ENCODE data around the gene CYP1A2. TPM values are rescaled to one million over a fixed set of nuclear protein-coding genes. Genes with fewer than 3 reads are reported as not detected.

CYP1A2 gene
- not detected in 2 replicates for total RNA-seq

DNA sequence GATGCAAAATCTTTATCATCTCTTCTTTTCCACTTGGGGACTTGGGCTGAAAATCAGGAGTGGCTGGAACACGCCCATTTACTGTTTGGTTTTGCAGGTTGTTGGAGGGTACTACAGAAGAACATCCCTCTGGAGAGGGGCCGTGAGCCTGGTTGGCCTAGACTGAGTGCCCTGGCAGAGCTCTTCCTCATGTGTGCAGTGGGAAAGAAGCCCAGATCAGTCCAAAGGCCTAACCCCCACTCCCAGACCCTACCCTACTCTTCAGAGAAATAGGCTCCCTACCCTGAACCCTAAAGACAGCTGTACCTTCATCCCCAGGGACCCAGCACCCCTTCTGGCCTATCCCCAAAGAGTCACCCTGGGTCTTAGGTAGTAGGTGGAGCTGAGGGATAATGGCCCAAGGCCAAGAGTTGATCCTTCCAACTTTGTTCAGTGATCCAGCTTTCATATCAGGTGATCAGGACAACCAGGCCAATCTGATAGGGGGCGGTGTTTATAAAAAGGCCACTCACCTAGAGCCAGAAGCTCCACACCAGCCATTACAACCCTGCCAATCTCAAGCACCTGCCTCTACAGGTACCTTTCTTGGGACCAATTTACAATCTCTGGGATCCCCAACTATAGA is at the start of gene CYP1A2:
Gene CYP1A2 (plus strand): TSS at position 524 of the 625 bp plus-strand sequence. CDS start 894 bp downstream, outside the sequence.
- DNase-seq (ENCODE audit: insufficient read length, low spot score, missing footprints), result no peak
- TF ChIP-seq, protein P1, sequence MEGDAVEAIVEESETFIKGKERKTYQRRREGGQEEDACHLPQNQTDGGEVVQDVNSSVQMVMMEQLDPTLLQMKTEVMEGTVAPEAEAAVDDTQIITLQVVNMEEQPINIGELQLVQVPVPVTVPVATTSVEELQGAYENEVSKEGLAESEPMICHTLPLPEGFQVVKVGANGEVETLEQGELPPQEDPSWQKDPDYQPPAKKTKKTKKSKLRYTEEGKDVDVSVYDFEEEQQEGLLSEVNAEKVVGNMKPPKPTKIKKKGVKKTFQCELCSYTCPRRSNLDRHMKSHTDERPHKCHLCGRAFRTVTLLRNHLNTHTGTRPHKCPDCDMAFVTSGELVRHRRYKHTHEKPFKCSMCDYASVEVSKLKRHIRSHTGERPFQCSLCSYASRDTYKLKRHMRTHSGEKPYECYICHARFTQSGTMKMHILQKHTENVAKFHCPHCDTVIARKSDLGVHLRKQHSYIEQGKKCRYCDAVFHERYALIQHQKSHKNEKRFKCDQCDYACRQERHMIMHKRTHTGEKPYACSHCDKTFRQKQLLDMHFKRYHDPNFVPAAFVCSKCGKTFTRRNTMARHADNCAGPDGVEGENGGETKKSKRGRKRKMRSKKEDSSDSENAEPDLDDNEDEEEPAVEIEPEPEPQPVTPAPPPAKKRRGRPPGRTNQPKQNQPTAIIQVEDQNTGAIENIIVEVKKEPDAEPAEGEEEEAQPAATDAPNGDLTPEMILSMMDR (IDR thresholded peaks at IDR 0.05; ENCODE audit: extremely low read depth, low read depth, low read length), result no peak
- no peak within 1 kb of the TSS for H3K4me2 ChIP-seq (ENCODE audit: insufficient read depth, low read length)

DNA sequence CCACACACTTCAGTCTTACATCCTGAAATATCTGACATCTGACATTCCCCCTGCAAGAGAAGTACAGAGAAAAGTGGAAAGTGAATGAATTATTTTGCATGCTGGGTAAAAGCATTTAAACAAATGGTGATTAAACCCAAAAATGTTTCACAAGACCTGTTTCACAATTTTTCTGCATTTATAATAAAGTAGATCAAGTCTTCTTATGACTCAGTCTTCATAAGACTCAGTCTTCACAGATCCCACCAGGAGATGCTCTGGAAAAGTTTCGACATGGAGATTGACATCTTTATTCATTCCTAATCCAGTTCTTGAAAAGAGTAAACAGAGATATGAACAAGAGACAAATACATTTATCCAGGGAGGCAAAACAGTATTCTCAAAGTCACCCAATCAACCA is 39.6 kb upstream of the CYP1A2 start:
- no peak for DNase-seq (ENCODE audit: insufficient read length, low spot score, missing footprints)

More for the DNA sequence above, at the start of gene CYP1A2:
- Histone ChIP-seq H3K36me3 (ENCODE audit: insufficient read depth, low read length) (no peaks in the 10 kb centered on the region), H3K9me3 (ENCODE audit: low read depth, low read length) (no peaks in the 10 kb centered on the region), H3K79me2 (ENCODE audit: insufficient read depth, low read length) (no peaks in the 10 kb centered on the region), H3K4me1 (ENCODE audit: insufficient read depth, low read length) (no peaks in the 10 kb centered on the region), H2AFZ (ENCODE audit: low read length) (no peak within 1 kb of the TSS), H3K27me3 (ENCODE audit: insufficient read depth, low read length) (peaks cover 7% of the 10 kb centered on the region), H3K27ac (ENCODE audit: low read depth, low read length) (no peak within 1 kb of the TSS), H4K20me1 (ENCODE audit: insufficient read depth, low read length) (no peaks in the 10 kb centered on the region), H3K4me3 (ENCODE audit: insufficient read depth, low read length) (no peak within 1 kb of the TSS)

DNA sequence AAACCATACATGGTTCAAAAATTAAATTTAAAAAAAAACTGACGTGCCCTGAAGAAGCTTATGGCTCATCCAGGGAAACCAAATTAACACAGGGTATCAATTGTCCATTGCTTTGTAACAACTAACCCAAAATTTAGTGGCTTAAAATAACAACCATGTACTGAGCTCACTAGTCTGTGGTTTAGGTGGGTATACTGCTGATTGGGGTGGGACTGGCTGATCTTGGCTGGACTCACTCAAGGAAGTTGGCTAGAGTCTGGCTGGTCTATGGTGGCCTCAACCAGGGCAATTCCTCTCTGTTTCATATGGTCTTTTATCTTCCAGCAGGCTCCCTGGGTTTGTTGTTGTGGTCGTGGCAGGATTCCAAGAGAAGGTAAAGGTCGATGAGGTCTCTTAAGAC is 38.8 kb upstream of the CYP1A2 start:
- DNase-seq (ENCODE audit: insufficient read length, low spot score, missing footprints), result no peak

More for the DNA sequence above, 39.6 kb upstream of the CYP1A2 start:
- Histone ChIP-seq H4K20me1 (ENCODE audit: insufficient read depth, low read length) (no peaks in the 10 kb centered on the region), H3K4me2 (ENCODE audit: insufficient read depth, low read length) (no peak overlapping the region), H3K27ac (ENCODE audit: low read depth, low read length) (no peak overlapping the region), H3K9me3 (ENCODE audit: low read depth, low read length) (no peaks in the 10 kb centered on the region), H3K36me3 (ENCODE audit: insufficient read depth, low read length) (no peaks in the 10 kb centered on the region), H3K79me2 (ENCODE audit: insufficient read depth, low read length) (no peaks in the 10 kb centered on the region), H2AFZ (ENCODE audit: low read length) (no peak overlapping the region), H3K4me1 (ENCODE audit: insufficient read depth, low read length) (no peaks in the 10 kb centered on the region), H3K27me3 (ENCODE audit: insufficient read depth, low read length) (peaks cover 17% of the 10 kb centered on the region), H3K4me3 (ENCODE audit: insufficient read depth, low read length) (no peak overlapping the region)
- TF ChIP-seq, protein P1 (IDR thresholded peaks at IDR 0.05; ENCODE audit: extremely low read depth, low read depth, low read length), result no peak

More for the DNA sequence above, 38.8 kb upstream of the CYP1A2 start:
- no peaks in the 10 kb centered on the region for H4K20me1 ChIP-seq (ENCODE audit: insufficient read depth, low read length)
- no peaks in the 10 kb centered on the region for H3K79me2 ChIP-seq (ENCODE audit: insufficient read depth, low read length)
- TF ChIP-seq, protein P1 (IDR thresholded peaks at IDR 0.05; ENCODE audit: extremely low read depth, low read depth, low read length), result no peak
- H3K4me3 ChIP-seq (ENCODE audit: insufficient read depth, low read length), result no peak overlapping the region
- no peak overlapping the region for H3K4me2 ChIP-seq (ENCODE audit: insufficient read depth, low read length)
- no peaks in the 10 kb centered on the region for H3K9me3 ChIP-seq (ENCODE audit: low read depth, low read length)
- H3K36me3 ChIP-seq (ENCODE audit: insufficient read depth, low read length), result no peaks in the 10 kb centered on the region
- peaks cover 17% of the 10 kb centered on the region for H3K27me3 ChIP-seq (ENCODE audit: insufficient read depth, low read length)
- H3K27ac ChIP-seq (ENCODE audit: low read depth, low read length), result no peak overlapping the region
- H3K4me1 ChIP-seq (ENCODE audit: insufficient read depth, low read length), result no peaks in the 10 kb centered on the region
- H2AFZ ChIP-seq (ENCODE audit: low read length), result no peak overlapping the region
